ENCODE measurements around the gene GRM1. TPM values are rescaled to one million over a fixed set of nuclear protein-coding genes. Genes with fewer than 3 reads are reported as not detected.

The GRM1 gene
- total RNA-seq, 1 donor from 2014 or later = 0.79 TPM

DNA sequence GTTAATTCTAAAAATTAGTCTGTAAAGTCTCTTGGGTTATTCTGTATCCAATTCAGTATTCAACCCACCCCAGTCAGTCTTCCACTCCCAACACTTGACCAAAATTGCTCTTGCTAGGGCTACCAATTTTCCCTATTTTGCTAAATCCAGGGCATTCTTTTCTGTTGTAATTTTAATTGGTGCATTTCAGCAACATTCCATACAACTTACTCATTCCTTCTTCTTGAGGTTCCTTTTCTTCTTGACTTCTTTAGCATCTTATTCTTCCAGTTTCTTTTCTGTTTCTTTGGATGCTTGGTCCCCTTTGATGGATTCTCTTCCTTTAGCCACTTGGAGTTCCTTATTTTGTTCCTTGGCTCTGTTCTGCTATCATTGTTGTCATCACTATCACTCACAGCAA, 11.2 kb upstream of the GRM1 start:
- TF ChIP-seq, protein P1, sequence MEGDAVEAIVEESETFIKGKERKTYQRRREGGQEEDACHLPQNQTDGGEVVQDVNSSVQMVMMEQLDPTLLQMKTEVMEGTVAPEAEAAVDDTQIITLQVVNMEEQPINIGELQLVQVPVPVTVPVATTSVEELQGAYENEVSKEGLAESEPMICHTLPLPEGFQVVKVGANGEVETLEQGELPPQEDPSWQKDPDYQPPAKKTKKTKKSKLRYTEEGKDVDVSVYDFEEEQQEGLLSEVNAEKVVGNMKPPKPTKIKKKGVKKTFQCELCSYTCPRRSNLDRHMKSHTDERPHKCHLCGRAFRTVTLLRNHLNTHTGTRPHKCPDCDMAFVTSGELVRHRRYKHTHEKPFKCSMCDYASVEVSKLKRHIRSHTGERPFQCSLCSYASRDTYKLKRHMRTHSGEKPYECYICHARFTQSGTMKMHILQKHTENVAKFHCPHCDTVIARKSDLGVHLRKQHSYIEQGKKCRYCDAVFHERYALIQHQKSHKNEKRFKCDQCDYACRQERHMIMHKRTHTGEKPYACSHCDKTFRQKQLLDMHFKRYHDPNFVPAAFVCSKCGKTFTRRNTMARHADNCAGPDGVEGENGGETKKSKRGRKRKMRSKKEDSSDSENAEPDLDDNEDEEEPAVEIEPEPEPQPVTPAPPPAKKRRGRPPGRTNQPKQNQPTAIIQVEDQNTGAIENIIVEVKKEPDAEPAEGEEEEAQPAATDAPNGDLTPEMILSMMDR (IDR thresholded peaks at IDR 0.05) = no peak
- TF ChIP-seq EZH2phosphoT487 (IDR thresholded peaks at IDR 0.05) (no peak), EZH2 (IDR thresholded peaks at IDR 0.05) (no peak)
- Histone ChIP-seq H3K9me3 (ENCODE audit: low read depth) (no peaks in the 10 kb centered on the region), H3K27me3 (no peaks in the 10 kb centered on the region), H3K4me2 (no peak overlapping the region), H2AFZ (replicated peaks) (no peak overlapping the region), H3K36me3 (no peaks in the 10 kb centered on the region), H3K4me3 (no peak overlapping the region), H3K9ac (no peak overlapping the region), H3F3A (ENCODE audit: low read depth) (no peaks in the 10 kb centered on the region), H3K79me2 (ENCODE audit: low read depth) (no peaks in the 10 kb centered on the region), H3K27ac (no peak overlapping the region), H4K20me1 (ENCODE audit: low read depth) (no peaks in the 10 kb centered on the region), H3K4me1 (no peaks in the 10 kb centered on the region)
- Mint-ChIP-seq H3K36me3 (no peaks in the 10 kb centered on the region), H3K27ac (no peak overlapping the region), H3K27me3 (ENCODE audit: insufficient read depth, low read depth) (peaks cover 4% of the 10 kb centered on the region), H3K4me3 (no peak overlapping the region), H3K4me1 (no peaks in the 10 kb centered on the region), H3K9me3 (no peaks in the 10 kb centered on the region)
- DNase-seq (ENCODE audit: low spot score) = no peak

GRCh38 chr6:146026873-146027272, 2.0 kb upstream of the GRM1 start:
- H3K27ac ChIP-seq = no peak overlapping the region
- H3K4me1 ChIP-seq = no peaks in the 10 kb centered on the region
- H3K27me3 ChIP-seq = peaks cover 56% of the 10 kb centered on the region
- no peaks in the 10 kb centered on the region for H3K36me3 Mint-ChIP-seq
- H3K9ac ChIP-seq = no peak overlapping the region
- no peak overlapping the region for H3K27ac Mint-ChIP-seq
- H3K9me3 ChIP-seq (ENCODE audit: low read depth) = no peaks in the 10 kb centered on the region
- H3K4me1 Mint-ChIP-seq = peaks cover 22% of the 10 kb centered on the region
- peaks cover 3% of the 10 kb centered on the region for H4K20me1 ChIP-seq (ENCODE audit: low read depth)
- no peaks in the 10 kb centered on the region for H3F3A ChIP-seq (ENCODE audit: low read depth)
- H3K4me2 ChIP-seq = no peak overlapping the region
- no peak for DNase-seq (ENCODE audit: low spot score)
- H3K4me3 Mint-ChIP-seq = no peak overlapping the region
- peaks cover 3% of the 10 kb centered on the region for H3K9me3 Mint-ChIP-seq
- H3K36me3 ChIP-seq = no peaks in the 10 kb centered on the region
- peaks cover 27% of the 10 kb centered on the region for H3K27me3 Mint-ChIP-seq (ENCODE audit: insufficient read depth, low read depth)
- no peak for TF ChIP-seq EZH2 (IDR thresholded peaks at IDR 0.05)
- TF ChIP-seq, protein P1 (IDR thresholded peaks at IDR 0.05) = no peak
- TF ChIP-seq EZH2phosphoT487 (IDR thresholded peaks at IDR 0.05) = no peak
- no peak overlapping the region for H3K4me3 ChIP-seq
- H2AFZ ChIP-seq (replicated peaks) = no peak overlapping the region
- H3K79me2 ChIP-seq (ENCODE audit: low read depth) = no peaks in the 10 kb centered on the region

- Histone ChIP-seq H3K36me3 (no peaks in the 10 kb centered on the region), H3K4me2 (peak overlapping the region; percentile 95), H3K27ac (no peak overlapping the region), H3K79me2 (ENCODE audit: low read depth) (no peaks in the 10 kb centered on the region), H3K9ac (no peak overlapping the region), H3K4me1 (no peaks in the 10 kb centered on the region), H3K27me3 (peaks cover 56% of the 10 kb centered on the region), H4K20me1 (ENCODE audit: low read depth) (peaks cover 3% of the 10 kb centered on the region), H3F3A (ENCODE audit: low read depth) (no peaks in the 10 kb centered on the region), H3K4me3 (peak overlapping the region; percentile 56), H3K9me3 (ENCODE audit: low read depth) (no peaks in the 10 kb centered on the region), H2AFZ (replicated peaks) (no peak overlapping the region)
- DNase-seq (ENCODE audit: low spot score) = peak; percentile 71
- Mint-ChIP-seq H3K9me3 (peaks cover 3% of the 10 kb centered on the region), H3K4me3 (peak overlapping the region; percentile 87), H3K27me3 (ENCODE audit: insufficient read depth, low read depth) (peaks cover 27% of the 10 kb centered on the region), H3K4me1 (peaks cover 22% of the 10 kb centered on the region), H3K27ac (no peak overlapping the region), H3K36me3 (no peaks in the 10 kb centered on the region)
- TF ChIP-seq, protein P1 (IDR thresholded peaks at IDR 0.05) = peak; percentile 55
- TF ChIP-seq EZH2 (IDR thresholded peaks at IDR 0.05) (no peak), EZH2phosphoT487 (IDR thresholded peaks at IDR 0.05) (no peak)
Observed at GRCh38 chr6:146027586-146028251, 1.1 kb upstream of the GRM1 start.

All from neural progenitor cell (in vitro differentiated cells).